ENCODE results near the gene PRKACB.

Gene PRKACB

GRCh38 chr1:84135341-84135740 lies 8.7 kb upstream of the PRKACB start:
- ATAC-seq, result no peak
- no peak for DNase-seq
- no peak overlapping the region for H3K27ac Mint-ChIP-seq
- H3K4me1 Mint-ChIP-seq, result peaks cover 13% of the 10 kb centered on the region
- H3K9me3 Mint-ChIP-seq, result peaks cover 4% of the 10 kb centered on the region
- H3K36me3 Mint-ChIP-seq (ENCODE audit: low read depth), result peaks cover 3% of the 10 kb centered on the region
- H3K4me3 Mint-ChIP-seq, result no peak overlapping the region
- H3K27me3 Mint-ChIP-seq, result no peaks in the 10 kb centered on the region

- peaks cover 4% of the 10 kb centered on the region for H3K9me3 Mint-ChIP-seq
- peaks cover 37% of the 10 kb centered on the region for H3K4me1 Mint-ChIP-seq
- no peaks in the 10 kb centered on the region for H3K27me3 Mint-ChIP-seq
- no peak overlapping the region for H3K27ac Mint-ChIP-seq
- peaks cover 3% of the 10 kb centered on the region for H3K36me3 Mint-ChIP-seq (ENCODE audit: low read depth)
- ATAC-seq (no peak), DNase-seq (no peak)
- no peak overlapping the region for H3K4me3 Mint-ChIP-seq
Observed at GRCh38 chr1:84141182-84142003, 2.7 kb upstream of the PRKACB start.

- no peak for DNase-seq
- peak overlapping the region; percentile 84 for H3K4me3 Mint-ChIP-seq
- H3K27ac Mint-ChIP-seq, result peak overlapping the region; percentile 91
- H3K4me1 Mint-ChIP-seq, result peaks cover 60% of the 10 kb centered on the region
- no peaks in the 10 kb centered on the region for H3K36me3 Mint-ChIP-seq (ENCODE audit: low read depth)
- no peaks in the 10 kb centered on the region for H3K9me3 Mint-ChIP-seq
- H3K27me3 Mint-ChIP-seq, result no peaks in the 10 kb centered on the region
- ATAC-seq, result no peak
Observed at GRCh38 chr1:84145068-84145467, 997 bp downstream of the PRKACB start.

GRCh38 chr1:84146411-84147032 lies 2.5 kb downstream of the PRKACB start:
- peak; percentile 76 for ATAC-seq
- H3K27ac Mint-ChIP-seq, result peak overlapping the region; percentile 91

GRCh38 chr1:84148758-84149157 lies 4.7 kb downstream of the PRKACB start:
- H3K9me3 Mint-ChIP-seq, result peaks cover 4% of the 10 kb centered on the region
- peaks cover 76% of the 10 kb centered on the region for H3K4me1 Mint-ChIP-seq

More at GRCh38 chr1:84146411-84147032, 2.5 kb downstream of the PRKACB start:
- peaks cover 71% of the 10 kb centered on the region for H3K4me1 Mint-ChIP-seq
- DNase-seq, result no peak
- H3K36me3 Mint-ChIP-seq (ENCODE audit: low read depth), result peaks cover under 1% of the 10 kb centered on the region
- peak overlapping the region; percentile 84 for H3K4me3 Mint-ChIP-seq
- H3K27me3 Mint-ChIP-seq, result no peaks in the 10 kb centered on the region
- peaks cover 4% of the 10 kb centered on the region for H3K9me3 Mint-ChIP-seq

GRCh38 chr1:84152649-84153056 lies 8.6 kb downstream of the PRKACB start:
- peaks cover 11% of the 10 kb centered on the region for H3K36me3 Mint-ChIP-seq (ENCODE audit: low read depth)
- peak; percentile 84 for ATAC-seq
- no peaks in the 10 kb centered on the region for H3K27me3 Mint-ChIP-seq
- no peak for DNase-seq
- H3K27ac Mint-ChIP-seq, result peak overlapping the region; percentile 68
- peaks cover 4% of the 10 kb centered on the region for H3K9me3 Mint-ChIP-seq
- peaks cover 84% of the 10 kb centered on the region for H3K4me1 Mint-ChIP-seq
- peak overlapping the region; percentile 32 for H3K4me3 Mint-ChIP-seq

More at GRCh38 chr1:84148758-84149157, 4.7 kb downstream of the PRKACB start:
- no peaks in the 10 kb centered on the region for H3K27me3 Mint-ChIP-seq
- H3K27ac Mint-ChIP-seq, result no peak overlapping the region
- DNase-seq (no peak), ATAC-seq (no peak)
- H3K4me3 Mint-ChIP-seq, result no peak overlapping the region
- peaks cover 9% of the 10 kb centered on the region for H3K36me3 Mint-ChIP-seq (ENCODE audit: low read depth)

GRCh38 chr1:84155517-84155916 lies 11.4 kb downstream of the PRKACB start:
- H3K27ac Mint-ChIP-seq, result peak overlapping the region; percentile 67
- DNase-seq, result no peak
- peaks cover 18% of the 10 kb centered on the region for H3K36me3 Mint-ChIP-seq (ENCODE audit: low read depth)
- H3K27me3 Mint-ChIP-seq, result no peaks in the 10 kb centered on the region
- peak overlapping the region; percentile 62 for H3K4me3 Mint-ChIP-seq
- peaks cover 8% of the 10 kb centered on the region for H3K9me3 Mint-ChIP-seq
- ATAC-seq, result peak; percentile 21
- H3K4me1 Mint-ChIP-seq, result peaks cover 93% of the 10 kb centered on the region

- peak; percentile 81 for ATAC-seq
- H3K4me3 Mint-ChIP-seq, result peak overlapping the region; percentile 62
- peaks cover 7% of the 10 kb centered on the region for H3K9me3 Mint-ChIP-seq
- no peak for DNase-seq
- H3K4me1 Mint-ChIP-seq, result peaks cover 93% of the 10 kb centered on the region
- peaks cover 18% of the 10 kb centered on the region for H3K36me3 Mint-ChIP-seq (ENCODE audit: low read depth)
- H3K27ac Mint-ChIP-seq, result peak overlapping the region; percentile 67
- no peaks in the 10 kb centered on the region for H3K27me3 Mint-ChIP-seq
Observed at GRCh38 chr1:84156210-84156621, 12.1 kb downstream of the PRKACB start.

GRCh38 chr1:84159533-84160240 lies 15.6 kb downstream of the PRKACB start:
- no peak for ATAC-seq
- Mint-ChIP-seq H3K9me3 (peaks cover 7% of the 10 kb centered on the region), H3K4me3 (peak overlapping the region; percentile 35), H3K27me3 (no peaks in the 10 kb centered on the region), H3K4me1 (peaks cover 88% of the 10 kb centered on the region), H3K36me3 (ENCODE audit: low read depth) (peaks cover 8% of the 10 kb centered on the region), H3K27ac (peak overlapping the region; percentile 22)
- DNase-seq, result no peak

- peaks cover 81% of the 10 kb centered on the region for H3K4me1 Mint-ChIP-seq
- ATAC-seq (no peak), DNase-seq (no peak)
- H3K27ac Mint-ChIP-seq, result peak overlapping the region; percentile 0
- H3K9me3 Mint-ChIP-seq, result peaks cover 7% of the 10 kb centered on the region
- H3K36me3 Mint-ChIP-seq (ENCODE audit: low read depth), result peaks cover 8% of the 10 kb centered on the region
- H3K4me3 Mint-ChIP-seq, result no peak overlapping the region
- H3K27me3 Mint-ChIP-seq, result no peaks in the 10 kb centered on the region
Observed at GRCh38 chr1:84162295-84162694, 18.2 kb downstream of the PRKACB start.

GRCh38 chr1:84163123-84163931 lies 19.3 kb downstream of the PRKACB start:
- Mint-ChIP-seq H3K27me3 (no peaks in the 10 kb centered on the region), H3K4me1 (peaks cover 78% of the 10 kb centered on the region), H3K27ac (peak overlapping the region; percentile 57), H3K4me3 (peak overlapping the region; percentile 74), H3K9me3 (peaks cover 6% of the 10 kb centered on the region), H3K36me3 (ENCODE audit: low read depth) (peaks cover 2% of the 10 kb centered on the region)
- ATAC-seq (peak; percentile 39), DNase-seq (no peak)

- ATAC-seq (no peak), DNase-seq (no peak)
- Mint-ChIP-seq H3K9me3 (no peaks in the 10 kb centered on the region), H3K36me3 (ENCODE audit: low read depth) (no peaks in the 10 kb centered on the region), H3K27me3 (no peaks in the 10 kb centered on the region), H3K4me1 (peaks cover 78% of the 10 kb centered on the region), H3K4me3 (peak overlapping the region; percentile 74), H3K27ac (peak overlapping the region; percentile 64)
Observed at GRCh38 chr1:84164161-84164560, 20.1 kb downstream of the PRKACB start.

- H3K4me1 Mint-ChIP-seq, result peaks cover 80% of the 10 kb centered on the region
- H3K27me3 Mint-ChIP-seq, result no peaks in the 10 kb centered on the region
- H3K4me3 Mint-ChIP-seq, result peak overlapping the region; percentile 74
- peak overlapping the region; percentile 64 for H3K27ac Mint-ChIP-seq
- H3K9me3 Mint-ChIP-seq, result no peaks in the 10 kb centered on the region
- DNase-seq (no peak), ATAC-seq (peak; percentile 9)
- no peaks in the 10 kb centered on the region for H3K36me3 Mint-ChIP-seq (ENCODE audit: low read depth)
Observed at GRCh38 chr1:84164567-84165021, 20.5 kb downstream of the PRKACB start.

- H3K27me3 Mint-ChIP-seq, result no peaks in the 10 kb centered on the region
Observed at GRCh38 chr1:84165601-84166000, 21.5 kb downstream of the PRKACB start.

More at GRCh38 chr1:84165601-84166000, 21.5 kb downstream of the PRKACB start:
- no peak overlapping the region for H3K27ac Mint-ChIP-seq
- H3K4me1 Mint-ChIP-seq, result peaks cover 80% of the 10 kb centered on the region
- DNase-seq (no peak), ATAC-seq (no peak)
- no peaks in the 10 kb centered on the region for H3K9me3 Mint-ChIP-seq
- H3K36me3 Mint-ChIP-seq (ENCODE audit: low read depth), result no peaks in the 10 kb centered on the region
- H3K4me3 Mint-ChIP-seq, result no peak overlapping the region
